ENCODE measurements around the gene PIK3C2B. TPM values are rescaled to one million over a fixed set of nuclear protein-coding genes. Genes with fewer than 3 reads are reported as not detected.

The PIK3C2B gene, protein sequence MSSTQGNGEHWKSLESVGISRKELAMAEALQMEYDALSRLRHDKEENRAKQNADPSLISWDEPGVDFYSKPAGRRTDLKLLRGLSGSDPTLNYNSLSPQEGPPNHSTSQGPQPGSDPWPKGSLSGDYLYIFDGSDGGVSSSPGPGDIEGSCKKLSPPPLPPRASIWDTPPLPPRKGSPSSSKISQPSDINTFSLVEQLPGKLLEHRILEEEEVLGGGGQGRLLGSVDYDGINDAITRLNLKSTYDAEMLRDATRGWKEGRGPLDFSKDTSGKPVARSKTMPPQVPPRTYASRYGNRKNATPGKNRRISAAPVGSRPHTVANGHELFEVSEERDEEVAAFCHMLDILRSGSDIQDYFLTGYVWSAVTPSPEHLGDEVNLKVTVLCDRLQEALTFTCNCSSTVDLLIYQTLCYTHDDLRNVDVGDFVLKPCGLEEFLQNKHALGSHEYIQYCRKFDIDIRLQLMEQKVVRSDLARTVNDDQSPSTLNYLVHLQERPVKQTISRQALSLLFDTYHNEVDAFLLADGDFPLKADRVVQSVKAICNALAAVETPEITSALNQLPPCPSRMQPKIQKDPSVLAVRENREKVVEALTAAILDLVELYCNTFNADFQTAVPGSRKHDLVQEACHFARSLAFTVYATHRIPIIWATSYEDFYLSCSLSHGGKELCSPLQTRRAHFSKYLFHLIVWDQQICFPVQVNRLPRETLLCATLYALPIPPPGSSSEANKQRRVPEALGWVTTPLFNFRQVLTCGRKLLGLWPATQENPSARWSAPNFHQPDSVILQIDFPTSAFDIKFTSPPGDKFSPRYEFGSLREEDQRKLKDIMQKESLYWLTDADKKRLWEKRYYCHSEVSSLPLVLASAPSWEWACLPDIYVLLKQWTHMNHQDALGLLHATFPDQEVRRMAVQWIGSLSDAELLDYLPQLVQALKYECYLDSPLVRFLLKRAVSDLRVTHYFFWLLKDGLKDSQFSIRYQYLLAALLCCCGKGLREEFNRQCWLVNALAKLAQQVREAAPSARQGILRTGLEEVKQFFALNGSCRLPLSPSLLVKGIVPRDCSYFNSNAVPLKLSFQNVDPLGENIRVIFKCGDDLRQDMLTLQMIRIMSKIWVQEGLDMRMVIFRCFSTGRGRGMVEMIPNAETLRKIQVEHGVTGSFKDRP (N-terminal part only)
- total RNA-seq (ENCODE audit: unreplicated experiment), result 256 TPM
- long read RNA-seq, partial matches to known transcripts, result 3 of 15 reads
- long read RNA-seq, other reads (novel, unspliced or antisense), result 12 of 15 reads

DNA sequence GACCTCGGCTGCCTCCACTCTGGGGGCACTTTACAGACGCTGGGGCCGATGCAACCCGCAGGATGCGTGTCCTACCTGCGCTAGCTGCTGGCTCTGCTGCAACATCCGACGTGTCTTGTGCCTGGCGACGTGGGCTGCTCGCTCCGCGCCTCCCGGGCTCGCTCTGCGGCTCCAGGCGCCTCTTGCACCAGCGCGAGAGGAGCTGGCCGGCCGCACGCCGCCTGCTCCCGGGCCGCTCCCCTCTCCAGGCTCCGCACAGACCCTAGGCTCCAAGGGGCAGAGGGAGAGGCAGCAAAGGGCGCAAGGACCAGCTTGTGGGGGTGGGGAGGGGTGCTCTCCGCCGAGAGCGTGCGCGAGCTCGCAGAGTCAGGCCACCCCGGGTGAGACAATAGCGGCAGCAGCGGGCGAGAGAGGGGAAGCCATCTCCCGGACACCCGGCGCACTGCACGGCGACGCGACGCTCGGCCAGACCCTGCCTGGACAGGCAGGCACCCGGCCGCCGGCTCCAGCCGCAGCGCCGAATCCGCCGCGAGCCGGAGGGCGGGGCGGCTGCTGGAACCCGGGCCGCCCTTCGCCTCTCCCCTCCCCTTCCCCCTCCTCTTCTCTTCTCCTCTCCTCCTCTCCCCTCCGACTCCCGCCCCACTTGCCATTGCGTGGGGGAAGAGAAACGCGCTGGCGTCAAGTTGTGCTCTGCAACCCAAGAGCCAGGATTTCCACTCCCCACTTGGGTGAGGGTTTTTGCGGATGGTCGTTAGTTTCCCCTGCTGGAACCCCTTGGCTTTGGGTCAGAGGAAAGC is at the start of gene PIK3C2B:
PIK3C2B (minus strand) TSS at position 525 of the 797 bp plus-strand sequence. CDS start 25,003 bp downstream, outside the sequence.
- Mint-ChIP-seq H3K36me3 (ENCODE audit: low read depth, unreplicated experiment) (peaks cover 35% of the 10 kb centered on the region), H3K27me3 (ENCODE audit: unreplicated experiment) (peaks cover 9% of the 10 kb centered on the region), H3K27ac (ENCODE audit: unreplicated experiment) (peak within 1 kb of the TSS; percentile 89), H3K9me3 (ENCODE audit: unreplicated experiment) (no peaks in the 10 kb centered on the region), H3K4me3 (ENCODE audit: unreplicated experiment) (peak within 1 kb of the TSS; percentile 100), H3K4me1 (ENCODE audit: unreplicated experiment) (peaks cover 67% of the 10 kb centered on the region)
- TF ChIP-seq CTCF (IDR thresholded peaks at IDR 0.05; ENCODE audit: unreplicated experiment), result peak; percentile 61
- peak; percentile 86 for DNase-seq (ENCODE audit: low spot score)

DNA sequence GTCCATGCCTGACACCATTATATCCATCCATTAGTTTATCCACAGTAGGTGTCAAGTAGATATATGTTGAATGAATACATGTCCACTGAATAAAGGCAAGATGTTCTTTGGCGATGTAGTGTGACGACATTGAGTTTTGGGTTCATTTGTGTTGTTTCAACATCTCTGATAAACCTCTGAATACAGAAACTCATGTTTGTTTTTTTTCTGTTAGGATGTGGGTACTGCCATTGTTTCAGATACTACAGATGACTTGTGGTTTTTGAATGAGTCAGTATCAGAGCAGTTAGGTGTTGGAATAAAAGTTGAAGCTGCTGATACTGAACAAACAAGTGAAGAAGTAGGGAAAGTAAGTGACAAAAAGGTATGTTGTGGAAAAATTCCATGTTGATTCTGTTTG is 49.7 kb upstream of the PIK3C2B start:
- no peak for DNase-seq (ENCODE audit: low spot score)
- no peak for TF ChIP-seq CTCF (IDR thresholded peaks at IDR 0.05; ENCODE audit: unreplicated experiment)
- Mint-ChIP-seq H3K4me1 (ENCODE audit: unreplicated experiment) (peaks cover 3% of the 10 kb centered on the region), H3K9me3 (ENCODE audit: unreplicated experiment) (no peaks in the 10 kb centered on the region), H3K27ac (ENCODE audit: unreplicated experiment) (no peak overlapping the region), H3K36me3 (ENCODE audit: low read depth, unreplicated experiment) (peaks cover 32% of the 10 kb centered on the region), H3K27me3 (ENCODE audit: unreplicated experiment) (no peaks in the 10 kb centered on the region), H3K4me3 (ENCODE audit: unreplicated experiment) (no peak overlapping the region)

GRCh38 chr1:204541626-204542025 is 47.0 kb upstream of the PIK3C2B start:
- H3K27me3 Mint-ChIP-seq (ENCODE audit: unreplicated experiment), result no peaks in the 10 kb centered on the region
- no peaks in the 10 kb centered on the region for H3K9me3 Mint-ChIP-seq (ENCODE audit: unreplicated experiment)
- no peak overlapping the region for H3K4me3 Mint-ChIP-seq (ENCODE audit: unreplicated experiment)
- H3K4me1 Mint-ChIP-seq (ENCODE audit: unreplicated experiment), result peaks cover 3% of the 10 kb centered on the region
- peaks cover 29% of the 10 kb centered on the region for H3K36me3 Mint-ChIP-seq (ENCODE audit: low read depth, unreplicated experiment)
- H3K27ac Mint-ChIP-seq (ENCODE audit: unreplicated experiment), result no peak overlapping the region
- no peak for DNase-seq (ENCODE audit: low spot score)
- TF ChIP-seq CTCF (IDR thresholded peaks at IDR 0.05; ENCODE audit: unreplicated experiment), result no peak

DNA sequence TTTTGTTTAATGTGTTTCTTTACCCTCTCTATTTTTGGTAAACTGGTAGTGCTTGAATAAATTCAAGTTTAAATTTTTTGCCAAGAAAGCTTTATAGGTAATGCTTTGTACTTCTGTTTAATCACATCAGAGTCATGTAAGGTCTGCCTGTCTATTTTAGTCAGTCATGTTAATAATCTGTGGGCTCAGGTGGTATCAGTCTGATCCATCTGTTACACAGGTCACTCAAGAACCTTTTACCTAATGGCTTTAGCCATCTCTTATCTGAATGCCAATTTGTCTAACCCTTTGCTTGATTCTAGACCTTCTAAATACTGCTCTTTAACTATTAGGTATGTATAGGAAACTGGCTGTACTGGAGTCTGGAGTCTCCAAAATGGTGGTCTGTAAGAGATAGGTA is 38.2 kb upstream of the PIK3C2B start:
- H3K27ac Mint-ChIP-seq (ENCODE audit: unreplicated experiment), result no peak overlapping the region
- H3K9me3 Mint-ChIP-seq (ENCODE audit: unreplicated experiment), result no peaks in the 10 kb centered on the region
- DNase-seq (ENCODE audit: low spot score), result no peak
- TF ChIP-seq CTCF (IDR thresholded peaks at IDR 0.05; ENCODE audit: unreplicated experiment), result no peak
- H3K4me1 Mint-ChIP-seq (ENCODE audit: unreplicated experiment), result no peaks in the 10 kb centered on the region
- no peak overlapping the region for H3K4me3 Mint-ChIP-seq (ENCODE audit: unreplicated experiment)
- peaks cover 28% of the 10 kb centered on the region for H3K36me3 Mint-ChIP-seq (ENCODE audit: low read depth, unreplicated experiment)
- no peaks in the 10 kb centered on the region for H3K27me3 Mint-ChIP-seq (ENCODE audit: unreplicated experiment)

Measured in endothelial cell (in vitro differentiated cells).